Forelimb muscle (tissue), 1 donor: Measurements from ENCODE around the gene ARNT2. TPM values are rescaled to one million over a fixed set of nuclear protein-coding genes. Genes with fewer than 3 reads are reported as not detected.
"Not testable (repeated sequence)": the region's sequence is repeated elsewhere in the genome, so short reads cannot be mapped to it uniquely, and the experiment has no call there.

ENCODE experiments used
- DNase-seq: peaks from one replicate; pipeline ENCODE4 v3.0.0-alpha.2; 2013; ENCODE audit warnings: low read depth
- polyA plus RNA-seq: library from polyadenylated mRNA; unstranded; fragments of 120-200 nt; gene quantifications from one replicate; pipeline ENCODE4 v1.2.1, GENCODE V29; 2013; ENCODE audit not compliant: insufficient read length

The ARNT2 gene
- polyA plus RNA-seq, result 6.6 TPM

DNA sequence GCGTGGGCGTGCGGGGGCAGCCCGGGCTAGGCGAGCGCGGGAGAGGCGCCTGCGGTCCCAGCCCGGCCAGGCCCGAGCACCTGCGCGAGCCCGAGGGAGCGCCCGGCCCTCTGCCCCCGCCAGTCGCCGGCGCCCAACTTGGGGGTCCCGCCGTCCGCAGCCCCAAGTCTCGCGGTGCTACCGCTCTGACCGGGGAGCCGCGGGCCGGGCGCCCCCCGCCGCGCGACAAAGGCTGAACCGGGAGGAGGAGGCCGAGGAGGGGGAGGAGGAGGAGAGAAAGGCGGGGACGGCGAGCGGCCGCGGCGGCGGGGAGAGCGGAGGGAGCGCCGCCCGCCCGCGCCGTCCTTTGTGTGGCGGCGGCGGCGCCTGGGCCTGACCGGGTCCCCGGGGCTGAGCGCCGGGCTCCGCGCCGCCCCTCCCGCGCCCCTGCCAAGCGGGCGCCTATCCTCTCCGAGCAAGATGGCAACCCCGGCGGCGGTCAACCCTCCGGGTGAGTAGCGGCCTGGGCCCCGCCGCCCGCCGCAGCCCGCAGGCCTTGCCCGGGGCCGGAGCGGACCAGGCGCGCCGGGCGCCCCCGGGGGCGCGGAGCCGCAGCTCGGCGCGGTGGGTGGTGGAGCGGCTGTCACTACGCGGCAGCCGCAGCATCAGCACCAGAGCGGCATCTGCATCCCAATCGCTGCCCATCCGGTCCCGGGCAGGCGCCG lies at the start of gene ARNT2:
Gene ARNT2 (plus strand): TSS at position 326 of the 704 bp plus-strand sequence. CDS start 134 bp downstream, at position 460.
- peak; percentile 8 for DNase-seq

DNA sequence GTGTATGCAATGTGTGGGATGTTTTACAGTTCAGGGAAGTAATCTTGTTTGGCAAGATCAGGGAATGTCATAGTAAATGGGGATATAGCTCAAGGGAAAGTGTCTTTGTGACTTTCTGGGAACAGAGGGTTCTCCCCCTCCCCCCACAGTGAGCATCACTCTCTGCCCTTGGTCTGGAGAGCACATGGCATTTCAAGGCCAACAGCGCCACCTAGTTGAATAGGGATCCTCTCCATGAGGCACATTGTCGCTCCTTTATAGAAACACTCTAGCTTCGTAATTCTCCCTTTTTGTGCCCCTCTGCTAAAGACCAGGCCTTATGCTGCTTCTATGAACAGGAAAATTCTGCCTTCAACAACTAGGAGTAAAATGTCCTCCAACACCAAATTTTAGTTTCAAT lies 37.1 kb upstream of the ARNT2 start:
- no peak for DNase-seq

DNA sequence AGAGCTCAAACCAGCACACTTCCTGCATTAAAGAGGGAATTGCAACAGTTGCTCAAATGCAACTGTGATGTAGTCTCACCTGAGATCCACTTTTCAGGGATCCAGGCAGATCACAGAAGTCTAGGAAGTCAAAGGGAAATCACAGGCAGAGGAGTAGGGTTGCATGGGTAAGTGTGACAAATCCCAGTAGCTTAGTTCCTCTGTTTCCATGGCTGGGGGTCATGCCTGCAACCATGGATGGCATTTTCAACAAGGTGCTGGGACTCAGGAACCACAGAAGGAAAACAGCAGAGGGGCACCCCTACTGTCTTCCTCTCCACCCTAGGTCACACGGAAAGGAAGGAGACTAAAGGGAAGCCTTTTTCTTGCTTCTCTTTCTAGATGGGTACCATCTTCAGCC lies 36.5 kb upstream of the ARNT2 start:
- DNase-seq, result no peak

DNA sequence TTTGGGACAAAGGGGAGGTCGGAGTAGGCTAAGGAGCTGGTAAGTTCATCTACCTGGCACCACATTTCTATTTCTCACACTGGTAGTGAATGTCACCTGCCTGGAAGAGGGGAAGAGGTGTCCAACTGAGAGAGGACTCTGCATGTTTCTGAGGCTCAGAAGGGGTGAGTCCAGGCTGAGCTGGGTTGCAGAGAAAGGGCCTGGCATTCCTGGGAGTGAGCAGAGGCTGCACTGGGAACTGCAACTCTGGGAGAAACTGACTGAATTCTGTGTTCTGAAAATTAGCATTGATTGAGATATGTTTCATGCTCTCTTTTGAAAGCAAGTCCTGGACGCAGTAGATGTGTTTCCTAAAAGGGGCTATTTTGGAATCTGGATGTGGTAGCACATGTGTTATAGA lies 32.3 kb upstream of the ARNT2 start:
- no peak for DNase-seq

DNA sequence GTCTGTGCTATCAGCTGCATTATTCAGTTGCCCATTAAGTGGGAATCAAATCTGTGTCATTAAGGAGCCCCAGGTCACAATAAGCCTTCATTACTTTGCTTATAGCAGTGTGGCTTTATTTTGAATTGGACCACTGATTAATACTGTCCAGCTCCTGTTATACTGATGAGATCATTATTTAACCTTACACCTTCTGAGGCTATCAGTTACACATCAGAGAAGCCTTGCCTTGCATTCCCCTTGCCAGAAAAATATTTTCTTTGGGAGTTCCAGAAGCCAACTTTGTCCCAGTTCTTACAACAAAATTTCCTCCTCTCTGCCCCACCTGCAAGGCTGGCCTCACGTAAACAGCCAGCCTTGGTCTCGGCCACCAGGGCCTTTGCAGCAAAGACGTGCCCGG lies 29.7 kb upstream of the ARNT2 start:
- no peak for DNase-seq

DNA sequence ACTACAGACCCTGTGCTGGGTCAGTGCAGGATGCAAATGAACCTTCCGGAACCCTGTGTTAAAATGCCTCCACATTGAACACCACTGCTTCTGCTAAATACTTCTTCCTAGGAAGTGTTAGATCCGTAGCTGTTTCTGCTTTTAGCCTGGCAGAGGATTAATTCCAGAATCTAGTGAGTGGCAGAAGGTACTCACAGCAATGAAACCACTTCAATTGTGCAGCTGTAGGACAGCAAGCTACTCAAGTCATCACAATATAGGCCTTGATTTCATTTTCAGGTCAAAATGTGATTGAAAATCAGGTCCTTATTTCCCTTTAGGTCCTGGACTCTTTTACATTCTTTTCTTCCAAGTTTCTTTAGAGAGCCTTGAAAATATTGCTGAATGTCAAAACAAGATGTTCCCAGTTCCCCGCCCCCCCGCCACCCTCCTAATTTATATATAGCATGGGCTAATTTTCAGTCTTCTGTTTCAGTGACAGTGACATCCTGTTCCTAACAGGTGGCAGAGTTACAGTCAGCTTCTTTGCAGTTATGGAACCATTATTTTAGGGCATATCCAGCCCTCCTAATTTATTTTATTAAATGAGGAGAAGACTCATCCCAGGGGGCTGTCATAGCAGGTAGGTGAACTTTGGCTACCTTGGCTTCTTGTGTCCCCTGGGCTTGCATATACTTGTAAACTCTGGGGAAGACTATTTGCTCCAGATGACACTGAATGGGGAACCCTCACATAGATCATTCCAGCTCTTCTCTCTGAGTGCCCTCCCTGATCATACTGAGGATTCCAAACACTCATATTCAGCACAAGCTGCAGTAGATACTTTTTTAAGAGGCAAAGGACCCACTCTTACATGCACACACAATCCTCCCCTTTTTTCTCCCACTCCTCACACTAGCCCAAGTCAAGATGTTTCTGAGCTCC lies 28.0 kb upstream of the ARNT2 start:
- DNase-seq, result no peak

DNA sequence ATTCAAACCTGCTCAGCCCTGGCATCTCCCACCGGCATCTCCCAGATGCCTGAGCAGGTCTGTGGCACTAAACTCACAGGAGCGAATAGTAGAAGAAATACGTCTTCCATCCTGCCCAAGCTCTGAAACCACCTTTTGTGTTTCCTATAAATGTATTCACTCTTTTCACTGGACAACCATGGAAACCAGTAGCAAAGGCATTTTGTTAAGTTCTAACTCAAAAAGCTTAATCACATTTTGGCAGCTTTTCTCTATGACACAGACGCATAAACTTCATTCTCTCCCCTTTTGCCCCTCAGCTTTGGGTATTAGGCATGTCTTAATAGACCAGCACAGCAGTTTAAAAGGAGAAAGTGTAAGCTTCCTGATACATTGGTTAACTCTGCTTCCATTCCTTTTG lies 24.5 kb upstream of the ARNT2 start:
- no peak for DNase-seq

DNA sequence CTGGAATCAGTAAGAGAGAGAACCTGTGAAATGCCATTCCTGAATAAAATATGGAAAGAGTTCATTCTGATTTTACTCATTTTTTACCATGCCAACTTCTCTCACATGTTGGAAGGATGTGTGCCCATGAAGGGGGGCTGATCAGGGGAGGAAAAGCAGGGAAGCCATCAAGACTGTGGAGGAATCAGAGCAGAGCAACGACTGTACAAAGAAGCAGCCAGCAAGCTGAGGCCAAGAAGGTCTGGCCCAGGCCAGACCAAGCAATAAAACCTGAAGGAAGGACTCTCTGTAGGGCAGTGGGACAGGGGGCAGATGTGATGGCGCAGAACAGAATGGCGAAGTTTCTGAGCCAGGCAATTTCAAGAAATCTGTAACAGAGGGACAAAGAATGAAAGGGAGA lies 24.0 kb upstream of the ARNT2 start:
- no peak for DNase-seq

DNA sequence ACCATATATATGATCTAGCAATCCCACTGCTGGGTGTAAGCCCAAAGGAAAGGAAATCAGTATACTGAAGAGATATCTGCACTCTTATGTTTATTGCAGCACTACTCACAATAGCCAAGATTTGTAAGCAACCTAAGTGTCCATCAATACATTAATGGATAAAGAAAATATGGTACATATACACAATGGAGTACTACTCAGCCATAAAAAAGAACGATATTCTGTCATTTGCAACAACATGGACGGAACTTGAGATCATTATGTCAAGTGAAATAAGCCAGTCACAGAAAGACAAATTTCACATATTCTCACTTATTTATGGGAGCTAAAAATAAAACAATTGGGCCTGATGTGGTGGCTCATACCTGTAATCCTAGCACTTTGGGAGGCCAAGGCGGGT lies 21.9 kb upstream of the ARNT2 start:
- no peak for DNase-seq

DNA sequence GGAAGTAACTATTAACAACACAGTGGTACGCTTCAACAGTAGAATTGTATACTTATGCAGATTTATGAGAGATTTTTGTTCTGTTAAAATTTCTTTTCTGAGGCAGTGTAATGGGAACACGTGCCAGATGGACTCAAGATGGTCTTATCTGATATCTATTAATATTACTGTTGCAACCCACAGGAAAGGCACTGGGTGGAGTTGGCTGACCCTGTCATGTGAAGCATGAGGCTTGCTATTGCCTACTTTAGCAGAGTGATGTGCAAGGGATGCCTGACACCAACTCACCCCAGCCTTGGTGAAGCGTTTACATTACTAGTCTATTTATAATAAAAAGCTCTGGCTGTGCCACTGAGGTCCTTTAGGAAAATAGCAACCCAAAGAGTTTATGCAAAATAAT lies 19.8 kb upstream of the ARNT2 start:
- no peak for DNase-seq

DNA sequence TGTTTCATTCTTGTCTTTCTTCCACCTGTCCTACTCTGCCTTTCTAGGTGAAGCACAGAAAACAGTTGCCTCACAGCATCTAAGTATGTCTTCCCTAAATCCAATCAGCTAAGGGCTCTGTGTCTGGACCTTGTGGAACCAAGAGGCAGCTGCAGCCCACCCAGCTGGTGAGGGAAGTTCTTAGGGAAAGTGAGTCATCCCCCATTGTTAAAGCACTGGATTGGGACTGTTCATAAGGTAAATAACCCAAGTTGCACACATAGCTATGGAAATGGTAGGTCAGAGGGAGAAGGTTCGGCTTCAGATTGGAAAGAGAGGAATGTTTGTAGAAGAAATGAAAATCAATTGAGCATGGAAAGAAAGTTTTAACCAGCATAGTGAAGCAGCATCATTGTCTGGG lies 18.0 kb upstream of the ARNT2 start:
- no peak for DNase-seq

DNA sequence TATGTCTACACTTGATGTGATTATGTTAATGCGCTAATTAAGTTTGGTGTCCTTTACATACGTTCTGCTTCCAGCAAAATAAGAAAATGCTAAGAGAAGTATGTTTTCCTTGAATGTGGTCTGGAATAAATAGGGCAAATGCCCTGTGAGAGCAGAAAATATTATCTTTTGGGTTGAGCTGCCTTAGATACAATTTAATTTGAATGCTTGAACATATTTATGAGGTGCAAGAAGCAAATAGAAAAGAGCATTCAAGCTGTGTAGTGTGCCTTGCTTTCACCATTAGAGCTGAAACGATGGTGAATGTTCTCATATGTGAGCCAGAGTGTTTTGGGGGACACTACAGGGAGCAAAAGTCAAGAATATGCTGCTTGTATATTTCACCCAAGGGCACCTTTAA lies 15.9 kb upstream of the ARNT2 start:
- DNase-seq, result no peak

DNA sequence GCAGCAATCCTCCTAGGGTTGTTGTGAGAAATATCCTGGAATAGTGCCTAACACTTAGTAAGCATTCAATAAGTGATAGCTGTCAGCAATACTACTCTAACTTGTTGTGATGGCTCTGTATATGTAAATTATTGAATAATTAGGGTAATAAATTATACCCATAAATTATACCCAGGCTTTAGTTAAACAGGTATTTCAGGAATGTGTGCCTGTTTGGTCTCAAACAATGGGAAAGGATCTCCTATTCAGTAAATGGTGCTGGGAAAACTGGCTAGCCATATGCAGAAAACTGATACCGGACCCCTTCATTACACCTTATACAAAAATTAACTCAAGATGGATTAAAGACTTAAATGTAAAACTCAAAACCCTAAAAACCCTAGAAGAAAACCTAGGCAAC lies 14.8 kb upstream of the ARNT2 start:
- DNase-seq, result no peak

DNA sequence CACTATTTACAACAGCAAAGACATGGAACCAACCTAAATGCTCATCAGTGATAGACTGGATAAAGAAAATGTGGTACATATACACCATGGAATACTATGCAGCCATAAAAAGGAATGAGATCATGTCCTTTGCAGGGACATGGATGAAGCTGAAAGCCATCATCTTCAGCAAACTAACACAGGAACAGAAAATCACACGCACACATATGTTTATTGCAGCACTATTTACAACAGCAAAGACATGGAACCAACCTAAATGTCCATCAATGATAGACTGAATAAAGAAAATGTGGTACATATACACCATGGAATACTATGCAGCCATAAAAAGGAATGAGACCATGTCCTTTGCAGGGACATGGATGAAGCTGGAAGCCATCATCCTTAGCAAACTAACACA lies 13.2 kb upstream of the ARNT2 start:
- not testable (repeated sequence) for DNase-seq

DNA sequence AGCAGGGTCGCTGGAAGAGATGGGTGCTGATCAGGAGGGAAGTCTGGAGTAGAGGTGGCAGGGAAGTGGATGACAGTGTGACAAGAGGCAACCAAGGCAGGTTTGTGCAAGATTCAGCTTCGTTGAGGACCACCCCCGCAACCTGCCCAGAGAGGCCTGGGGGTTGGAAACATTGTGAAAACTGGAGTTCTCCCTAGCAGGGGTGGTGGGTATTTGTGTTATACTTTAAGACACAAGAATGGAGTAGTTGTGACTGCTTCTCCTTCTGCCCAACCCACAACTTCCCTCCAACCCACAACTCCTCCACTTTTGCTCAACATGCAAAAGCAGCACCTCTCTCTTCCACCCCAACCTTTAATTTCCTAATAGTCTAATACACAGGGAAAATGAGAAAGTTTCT lies 8.6 kb upstream of the ARNT2 start:
- DNase-seq, result no peak

DNA sequence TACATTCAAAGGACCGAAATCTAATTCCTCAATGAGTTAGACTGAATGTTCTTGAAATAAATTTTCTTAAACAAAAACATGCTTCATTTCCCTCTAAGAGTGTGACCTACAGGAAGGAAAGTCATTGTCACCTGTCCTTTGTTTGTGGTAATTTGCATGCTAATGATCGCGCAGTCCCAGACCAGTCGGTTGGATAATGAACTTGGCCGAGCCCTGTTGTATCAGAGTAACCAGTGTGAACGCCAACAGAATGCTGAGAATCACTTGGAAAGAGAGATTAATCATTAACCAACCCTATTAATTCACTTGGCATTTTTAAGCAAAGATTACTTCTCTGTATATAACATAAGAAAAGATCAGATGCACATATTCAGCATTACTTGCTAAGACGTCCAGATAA lies 8.1 kb upstream of the ARNT2 start:
- DNase-seq, result no peak

DNA sequence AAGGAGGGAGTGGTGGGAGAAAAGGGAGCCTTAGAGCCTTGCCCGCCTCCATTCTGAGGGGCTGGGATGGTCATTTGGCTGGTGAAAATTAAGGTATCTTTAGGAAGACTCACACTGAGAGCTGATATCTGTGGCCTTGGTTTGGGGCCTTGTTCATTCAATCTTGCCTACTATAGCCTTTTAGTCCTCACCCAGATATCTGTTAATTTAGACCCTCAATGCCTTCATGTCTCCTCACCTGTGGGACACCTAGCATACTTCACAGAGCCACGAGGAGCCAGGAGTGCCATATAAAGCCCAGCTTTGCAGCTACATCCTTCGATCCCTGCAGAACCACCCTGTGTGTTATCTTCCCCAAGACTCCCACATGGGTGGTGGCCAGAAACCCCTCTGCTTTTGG lies 4.7 kb upstream of the ARNT2 start:
- DNase-seq, result no peak

DNA sequence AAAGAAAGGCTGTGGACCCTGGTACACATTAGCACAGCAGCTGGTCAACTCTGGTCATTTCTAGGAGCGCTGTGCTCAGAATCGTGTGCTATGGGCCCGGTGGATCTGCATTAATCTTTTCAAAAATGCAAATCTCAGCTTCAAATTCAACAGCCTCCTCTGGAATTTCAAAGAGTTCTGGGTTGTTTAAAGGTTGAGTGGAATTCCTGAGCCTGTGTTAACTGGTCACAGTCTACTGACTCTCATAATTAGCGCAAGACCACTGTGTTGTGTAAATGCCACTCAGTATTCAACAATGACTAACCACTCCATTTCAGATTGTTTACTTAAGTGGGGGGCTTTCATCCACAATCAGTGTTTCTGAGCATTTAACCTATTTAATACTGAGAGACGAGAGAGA lies 2.7 kb upstream of the ARNT2 start:
- no peak for DNase-seq

DNA sequence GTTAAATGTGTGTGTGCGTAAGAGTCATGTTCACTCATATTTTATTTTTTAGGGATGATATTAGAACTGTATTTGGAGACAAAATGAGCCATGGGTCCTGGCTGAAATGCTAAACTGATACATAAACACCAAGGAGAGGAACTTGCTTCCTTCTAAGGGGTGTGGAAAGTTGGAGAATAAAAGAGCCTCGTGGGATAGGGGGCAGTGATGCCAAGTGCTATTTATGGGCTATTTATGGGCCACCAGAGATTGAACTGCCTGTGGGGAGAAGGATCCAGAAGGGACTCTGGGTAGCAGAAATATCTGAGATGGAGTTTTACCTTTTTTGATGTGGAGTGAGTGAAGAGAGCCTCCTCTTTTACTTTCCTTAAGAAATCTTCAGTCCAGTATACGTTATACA lies 1.8 kb upstream of the ARNT2 start:
- no peak for DNase-seq

DNA sequence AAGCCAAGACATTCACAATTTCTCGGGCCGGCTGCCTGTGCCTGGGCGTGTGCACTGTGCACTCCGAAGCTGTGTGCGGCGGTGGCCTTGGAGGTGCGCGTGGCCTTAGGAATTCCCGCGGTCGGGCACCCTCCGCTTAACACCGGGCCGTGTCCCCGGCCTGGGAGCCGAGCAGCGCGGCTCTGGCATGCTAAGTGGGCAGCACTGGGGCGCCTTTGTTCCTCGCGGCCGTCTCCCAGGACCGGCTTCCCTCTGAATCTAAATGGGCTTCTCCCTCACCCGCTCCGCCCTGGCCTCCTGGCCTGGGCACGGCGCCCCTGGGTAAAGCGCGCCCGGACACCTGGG lies 498 bp upstream of the ARNT2 start:
- DNase-seq, result no peak

DNA sequence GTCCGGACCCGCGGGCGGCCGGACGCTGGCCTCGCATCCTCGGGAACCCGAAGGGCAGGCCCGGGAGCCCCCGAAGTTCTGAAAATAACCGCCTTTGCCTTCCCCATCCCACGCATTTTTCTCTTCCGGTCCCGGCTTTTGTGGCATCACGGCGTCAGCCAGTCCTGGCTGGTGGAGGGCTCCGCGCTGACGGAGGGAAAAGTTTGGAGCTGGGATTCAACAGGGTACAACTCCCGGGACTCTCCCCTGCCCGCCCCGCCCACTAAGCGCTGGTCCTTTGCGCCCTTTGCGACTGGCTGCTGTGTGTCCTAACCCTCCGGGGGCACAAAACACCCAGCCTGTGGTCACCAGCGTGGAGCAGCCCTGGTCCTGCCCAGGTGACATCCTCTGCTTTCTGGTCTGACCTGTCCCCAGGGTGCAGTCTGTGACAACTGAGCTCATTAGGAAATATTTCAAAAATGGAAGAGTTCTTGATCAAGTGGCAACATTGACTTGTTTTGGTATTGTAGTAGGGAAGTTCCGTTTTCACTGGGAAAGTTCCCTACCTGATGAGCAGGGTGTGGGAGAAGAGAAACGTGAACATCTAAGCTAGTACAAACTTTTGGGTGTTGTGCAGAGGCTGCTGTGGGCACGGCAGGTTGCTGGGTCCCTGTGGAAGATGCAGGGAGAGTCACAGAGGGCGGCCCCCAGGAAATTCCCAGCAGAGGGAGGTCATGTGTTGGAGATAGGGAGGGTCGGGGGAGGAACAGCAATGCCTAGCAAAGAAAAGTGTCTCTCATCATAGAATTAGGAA lies 775 bp downstream of the ARNT2 start:
- DNase-seq, result no peak

DNA sequence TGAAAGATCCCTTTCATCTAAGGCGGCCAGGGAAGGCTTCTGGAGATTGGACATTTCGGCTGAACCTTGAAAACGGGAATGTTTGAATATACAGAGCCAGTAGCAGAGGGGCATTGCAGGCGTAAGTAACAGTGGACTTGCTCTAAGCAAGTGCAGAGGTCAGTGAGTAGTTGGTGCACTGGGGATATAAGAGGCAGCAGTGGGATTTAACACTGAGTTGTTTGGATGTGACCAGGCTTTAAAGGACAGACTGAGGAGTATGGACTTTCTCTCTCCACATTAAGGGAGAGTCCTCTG lies 1.3 kb downstream of the ARNT2 start:
- DNase-seq, result no peak

DNA sequence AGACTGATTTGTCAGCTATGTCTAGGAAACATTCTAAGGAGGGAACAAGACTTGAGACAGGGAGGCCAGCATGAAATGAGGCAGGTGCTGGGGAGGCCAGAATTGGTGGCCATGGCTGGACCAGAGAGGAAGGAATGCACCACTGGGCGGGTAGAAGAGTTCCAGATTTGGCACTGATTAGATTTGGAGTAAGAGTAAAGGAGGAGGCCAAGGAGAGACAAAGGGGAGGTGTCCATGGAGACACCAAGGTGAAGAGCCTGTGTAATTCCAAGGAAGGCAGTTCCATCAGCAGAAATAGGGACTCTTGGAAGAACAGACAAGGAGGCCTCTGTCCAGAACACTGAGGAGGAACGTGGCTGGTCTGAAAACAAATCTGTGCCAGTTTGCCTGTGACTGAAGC lies 1.8 kb downstream of the ARNT2 start:
- no peak for DNase-seq
